ENCODE data around the gene MPO. TPM values are rescaled to one million over a fixed set of nuclear protein-coding genes. Genes with fewer than 3 reads are reported as not detected.

MPO gene
- total and polyA plus RNA-seq, 5 donors from 2014 or later = 0.19 TPM; not detected in 4

- Histone ChIP-seq H3K4me3 (ENCODE audit: low read depth, low read length) (no peak overlapping the region), H3K27me3 (ENCODE audit: control insufficient read depth, insufficient read depth, low read length) (no peaks in the 10 kb centered on the region), H3K27ac (ENCODE audit: insufficient read depth, low read length, poor library complexity, severe bottlenecking) (no peak overlapping the region), H3K4me1 (ENCODE audit: control insufficient read depth, insufficient read depth, low read length, poor library complexity, severe bottlenecking) (peaks cover 10% of the 10 kb centered on the region), H3K9me3 (ENCODE audit: control insufficient read depth in 2 of 2, low read length in 2 of 2) (no peaks in the 10 kb centered on the region), H3K36me3 (ENCODE audit: control insufficient read depth, insufficient read depth, low read length) (no peaks in the 10 kb centered on the region)
- no peak overlapping the region for H3K4me3 Mint-ChIP-seq
- no peaks in the 10 kb centered on the region for H3K27me3 Mint-ChIP-seq
- ATAC-seq (ENCODE audit: low read depth in 2 of 2) = no peak
- H3K27ac Mint-ChIP-seq = peak overlapping the region in 1 of 3 donors; percentile 18
- H3K9me3 Mint-ChIP-seq = no peaks in the 10 kb centered on the region
- H3K36me3 Mint-ChIP-seq = peaks cover 15% of the 10 kb centered on the region
- DNase-seq = no peak
- peaks cover 7 to 9% (median 7%) of the 10 kb centered on the region in 4 donors for H3K4me1 Mint-ChIP-seq
These were observed 32.1 kb upstream of the MPO start for GRCh38 chr17:58312829-58313228.

GRCh38 chr17:58312021-58312630 is 31.4 kb upstream of the MPO start:
- peaks cover 2% of the 10 kb centered on the region for H3K4me1 ChIP-seq (ENCODE audit: control insufficient read depth, insufficient read depth, low read length, poor library complexity, severe bottlenecking)
- no peak overlapping the region for H3K27ac Mint-ChIP-seq
- H3K27me3 Mint-ChIP-seq = no peaks in the 10 kb centered on the region
- peaks cover under 1 to 2% (median 1%) of the 10 kb centered on the region in 4 donors for H3K4me1 Mint-ChIP-seq
- H3K4me3 ChIP-seq (ENCODE audit: low read depth, low read length) = no peak overlapping the region
- DNase-seq (no peak), ATAC-seq (ENCODE audit: low read depth in 2 of 2) (no peak)
- H3K36me3 ChIP-seq (ENCODE audit: control insufficient read depth, insufficient read depth, low read length) = peaks cover 3% of the 10 kb centered on the region
- no peak overlapping the region for H3K4me3 Mint-ChIP-seq
- H3K27ac ChIP-seq (ENCODE audit: insufficient read depth, low read length, poor library complexity, severe bottlenecking) = no peak overlapping the region
- H3K27me3 ChIP-seq (ENCODE audit: control insufficient read depth, insufficient read depth, low read length) = no peaks in the 10 kb centered on the region
- H3K9me3 ChIP-seq (ENCODE audit: control insufficient read depth in 2 of 2, low read length in 2 of 2) = no peaks in the 10 kb centered on the region
- H3K9me3 Mint-ChIP-seq = no peaks in the 10 kb centered on the region
- peaks cover 18% of the 10 kb centered on the region for H3K36me3 Mint-ChIP-seq

- no peaks in the 10 kb centered on the region for H3K9me3 ChIP-seq (ENCODE audit: control insufficient read depth in 2 of 2, low read length in 2 of 2)
- H3K36me3 ChIP-seq (ENCODE audit: control insufficient read depth, insufficient read depth, low read length) = peaks cover 10% of the 10 kb centered on the region
- H3K36me3 Mint-ChIP-seq = peaks cover 21% of the 10 kb centered on the region
- ATAC-seq (ENCODE audit: low read depth in 2 of 2) (no peak), DNase-seq (no peak)
- no peaks in the 10 kb centered on the region for H3K9me3 Mint-ChIP-seq
- H3K4me3 Mint-ChIP-seq = no peak overlapping the region
- H3K4me3 ChIP-seq (ENCODE audit: low read depth, low read length) = no peak overlapping the region
- no peaks in the 10 kb centered on the region for H3K4me1 ChIP-seq (ENCODE audit: control insufficient read depth, insufficient read depth, low read length, poor library complexity, severe bottlenecking)
- no peak overlapping the region for H3K27ac Mint-ChIP-seq
- H3K4me1 Mint-ChIP-seq = peaks cover 0 to 4% (median 0%) of the 10 kb centered on the region in 4 donors
- H3K27me3 Mint-ChIP-seq = no peaks in the 10 kb centered on the region
- H3K27ac ChIP-seq (ENCODE audit: insufficient read depth, low read length, poor library complexity, severe bottlenecking) = no peak overlapping the region
- no peaks in the 10 kb centered on the region for H3K27me3 ChIP-seq (ENCODE audit: control insufficient read depth, insufficient read depth, low read length)
These were observed 30.7 kb upstream of the MPO start for GRCh38 chr17:58311429-58311894.

- Mint-ChIP-seq H3K36me3 (peaks cover 21% of the 10 kb centered on the region), H3K4me1 (peaks cover 0 to 4% (median 0%) of the 10 kb centered on the region in 4 donors), H3K9me3 (no peaks in the 10 kb centered on the region), H3K27me3 (no peaks in the 10 kb centered on the region), H3K27ac (no peak overlapping the region), H3K4me3 (no peak overlapping the region)
- Histone ChIP-seq H3K36me3 (ENCODE audit: control insufficient read depth, insufficient read depth, low read length) (peaks cover 10% of the 10 kb centered on the region), H3K27ac (ENCODE audit: insufficient read depth, low read length, poor library complexity, severe bottlenecking) (no peak overlapping the region), H3K4me1 (ENCODE audit: control insufficient read depth, insufficient read depth, low read length, poor library complexity, severe bottlenecking) (no peaks in the 10 kb centered on the region), H3K4me3 (ENCODE audit: low read depth, low read length) (no peak overlapping the region), H3K9me3 (ENCODE audit: control insufficient read depth in 2 of 2, low read length in 2 of 2) (no peaks in the 10 kb centered on the region), H3K27me3 (ENCODE audit: control insufficient read depth, insufficient read depth, low read length) (no peaks in the 10 kb centered on the region)
- no peak for DNase-seq
- no peak for ATAC-seq (ENCODE audit: low read depth in 2 of 2)
These were observed 30.0 kb upstream of the MPO start for GRCh38 chr17:58310511-58311428.

GRCh38 chr17:58309918-58310259 is 29.2 kb upstream of the MPO start:
- ATAC-seq (ENCODE audit: low read depth in 2 of 2) (no peak), DNase-seq (no peak)
- H3K9me3 Mint-ChIP-seq = no peaks in the 10 kb centered on the region
- Histone ChIP-seq H3K27me3 (ENCODE audit: control insufficient read depth, insufficient read depth, low read length) (no peaks in the 10 kb centered on the region), H3K4me1 (ENCODE audit: control insufficient read depth, insufficient read depth, low read length, poor library complexity, severe bottlenecking) (no peaks in the 10 kb centered on the region), H3K9me3 (ENCODE audit: control insufficient read depth in 2 of 2, low read length in 2 of 2) (no peaks in the 10 kb centered on the region), H3K4me3 (ENCODE audit: low read depth, low read length) (no peak overlapping the region), H3K27ac (ENCODE audit: insufficient read depth, low read length, poor library complexity, severe bottlenecking) (no peak overlapping the region), H3K36me3 (ENCODE audit: control insufficient read depth, insufficient read depth, low read length) (peaks cover 10% of the 10 kb centered on the region)
- H3K36me3 Mint-ChIP-seq = peaks cover 17% of the 10 kb centered on the region
- H3K27me3 Mint-ChIP-seq = no peaks in the 10 kb centered on the region
- H3K4me1 Mint-ChIP-seq = peaks cover 0 to 4% (median 0%) of the 10 kb centered on the region in 4 donors
- no peak overlapping the region for H3K4me3 Mint-ChIP-seq
- H3K27ac Mint-ChIP-seq = no peak overlapping the region

- Mint-ChIP-seq H3K27me3 (no peaks in the 10 kb centered on the region), H3K4me3 (no peak overlapping the region), H3K4me1 (peaks cover 2 to 5% (median 3%) of the 10 kb centered on the region in 4 donors), H3K9me3 (no peaks in the 10 kb centered on the region), H3K36me3 (peaks cover 16% of the 10 kb centered on the region), H3K27ac (no peak overlapping the region)
- no peaks in the 10 kb centered on the region for H3K4me1 ChIP-seq (ENCODE audit: control insufficient read depth, insufficient read depth, low read length, poor library complexity, severe bottlenecking)
- no peak for ATAC-seq (ENCODE audit: low read depth in 2 of 2)
- DNase-seq = no peak
- no peak overlapping the region for H3K27ac ChIP-seq (ENCODE audit: insufficient read depth, low read length, poor library complexity, severe bottlenecking)
- no peaks in the 10 kb centered on the region for H3K27me3 ChIP-seq (ENCODE audit: control insufficient read depth, insufficient read depth, low read length)
- H3K36me3 ChIP-seq (ENCODE audit: control insufficient read depth, insufficient read depth, low read length) = peaks cover 10% of the 10 kb centered on the region
- no peaks in the 10 kb centered on the region for H3K9me3 ChIP-seq (ENCODE audit: control insufficient read depth in 2 of 2, low read length in 2 of 2)
- no peak overlapping the region for H3K4me3 ChIP-seq (ENCODE audit: low read depth, low read length)
These were observed 28.5 kb upstream of the MPO start for GRCh38 chr17:58308985-58309917.

- H3K36me3 ChIP-seq (ENCODE audit: control insufficient read depth, insufficient read depth, low read length) = peaks cover 10% of the 10 kb centered on the region
These were observed 27.6 kb upstream of the MPO start for GRCh38 chr17:58308173-58308984.

More at GRCh38 chr17:58308173-58308984, 27.6 kb upstream of the MPO start:
- Mint-ChIP-seq H3K27ac (no peak overlapping the region), H3K27me3 (no peaks in the 10 kb centered on the region), H3K4me1 (peaks cover 6 to 7% (median 6%) of the 10 kb centered on the region in 4 donors), H3K9me3 (no peaks in the 10 kb centered on the region), H3K36me3 (peaks cover 17% of the 10 kb centered on the region), H3K4me3 (no peak overlapping the region)
- no peaks in the 10 kb centered on the region for H3K27me3 ChIP-seq (ENCODE audit: control insufficient read depth, insufficient read depth, low read length)
- no peak for ATAC-seq (ENCODE audit: low read depth in 2 of 2)
- H3K4me1 ChIP-seq (ENCODE audit: control insufficient read depth, insufficient read depth, low read length, poor library complexity, severe bottlenecking) = no peaks in the 10 kb centered on the region
- no peak for DNase-seq
- no peak overlapping the region for H3K4me3 ChIP-seq (ENCODE audit: low read depth, low read length)
- no peaks in the 10 kb centered on the region for H3K9me3 ChIP-seq (ENCODE audit: control insufficient read depth in 2 of 2, low read length in 2 of 2)
- no peak overlapping the region for H3K27ac ChIP-seq (ENCODE audit: insufficient read depth, low read length, poor library complexity, severe bottlenecking)
